SK-N-SH (cell line): ENCODE data around the gene SEMA3G. TPM values are rescaled to one million over a fixed set of nuclear protein-coding genes. Genes with fewer than 3 reads are reported as not detected.

Experiments
- CTCF ChIA-PET: fragments of 300-600, 350-600 bp; formaldehyde crosslinking; extraction: SDS; loops from one replicate; lab custom pipeline; 2021; lab: Yijun Ruan, JAX
- POLR2A ChIA-PET: fragments of 350-600 bp; sonication (Branson Sonifier 250); formaldehyde crosslinking; extraction: SDS; loops from one replicate; lab custom pipeline; 2020; ENCODE audit warnings: antibody characterized with exemption, inconsistent platforms; lab: Yijun Ruan, JAX
- DNase-seq: peaks from one replicate; pipeline ENCODE4 v3.0.0; 2012
- H2AFZ ChIP-seq: fragments of 200-600 bp; sonication (generic); 2 replicates; pipeline ENCODE4 v1.8.1; 2016; ENCODE audit warnings: antibody characterized with exemption, mild to moderate bottlenecking, low read depth
- H3F3A ChIP-seq: fragments of 200-600 bp; sonication (generic); replicated peaks from 2 replicates; pipeline ENCODE3; 2016; ENCODE audit warnings: antibody characterized with exemption, mild to moderate bottlenecking; ENCODE audit not compliant: insufficient read depth
- H3K27ac ChIP-seq, 2 experiments: fragments of 200-500 bp in 1 of 2; fragments of 200-600 bp in 1 of 2; sonication (Bioruptor generic) in 1 of 2; sonication (generic), shearing (Covaris generic) in 1 of 2; 2 replicates each; pipeline versions ENCODE4 v1.5.1 to v1.6.1; 2014 to 2016; ENCODE audit warnings: low read depth in 2 of 2, inconsistent platforms in 1 of 2, low read length in 1 of 2, mild to moderate bottlenecking in 1 of 2, mixed read lengths in 1 of 2
- H3K27me3 ChIP-seq: fragments of 200-600 bp; sonication (generic), shearing (Covaris generic); 2 replicates; pipeline ENCODE4 v1.6.1; 2016; ENCODE audit warnings: mixed run types; ENCODE audit not compliant: insufficient read depth
- H3K36me3 ChIP-seq, 2 experiments: fragments of 200-500 bp in 1 of 2; fragments of 200-600 bp in 1 of 2; sonication (Bioruptor generic) in 1 of 2; sonication (generic) in 1 of 2; replicated peaks in 1 of 2; 2 replicates each; pipeline versions ENCODE3 to v1.5.1; 2014 to 2016; ENCODE audit warnings: low read length in 1 of 2, mild to moderate bottlenecking in 1 of 2; ENCODE audit not compliant: insufficient read depth in 2 of 2, control insufficient read depth in 1 of 2
- H3K4me1 ChIP-seq, 2 experiments: fragments of 200-500 bp in 1 of 2; fragments of 200-600 bp in 1 of 2; sonication (Bioruptor generic) in 1 of 2; sonication (generic), shearing (Covaris generic) in 1 of 2; 2 replicates each; pipeline versions ENCODE4 v1.5.1 to v1.6.1; 2014 to 2016; ENCODE audit warnings: low read depth in 1 of 2, low read length in 1 of 2, mixed run types in 1 of 2; ENCODE audit not compliant: insufficient read depth in 2 of 2, control insufficient read depth in 1 of 2
- H3K4me2 ChIP-seq: fragments of 200-600 bp; sonication (generic), shearing (Covaris generic); 2 replicates; pipeline ENCODE4 v1.6.1; 2017; ENCODE audit warnings: mixed run types
- H3K4me3 ChIP-seq, 2 experiments: fragments of 200-500 bp in 1 of 2; fragments of 200-600 bp in 1 of 2; sonication (Bioruptor generic) in 1 of 2; sonication (generic), shearing (Covaris generic) in 1 of 2; 2 replicates each; pipeline versions ENCODE4 v1.5.1 to v1.8.1; 2014 to 2016; ENCODE audit warnings: low read depth in 2 of 2, inconsistent platforms in 1 of 2, low read length in 1 of 2, mild to moderate bottlenecking in 1 of 2, mixed read lengths in 1 of 2, moderate library complexity in 1 of 2
- H3K79me2 ChIP-seq: fragments of 200-600 bp; sonication (generic); 2 replicates; pipeline ENCODE4 v1.8.1; 2017; ENCODE audit warnings: mild to moderate bottlenecking; ENCODE audit not compliant: insufficient read depth
- H3K9ac ChIP-seq: fragments of 200-600 bp; sonication (generic); 2 replicates; pipeline ENCODE4 v1.6.1; 2017; ENCODE audit warnings: mixed run types
- H3K9me2 ChIP-seq: fragments of 200-600 bp; sonication (generic); 2 replicates; pipeline ENCODE4 v1.6.1; 2017; ENCODE audit warnings: mixed run types
- H3K9me3 ChIP-seq: fragments of 200-600 bp; sonication (generic); 2 replicates; pipeline ENCODE4 v1.6.1; 2017; ENCODE audit warnings: mixed run types, mild to moderate bottlenecking, moderate library complexity
- H4K20me1 ChIP-seq: fragments of 200-600 bp; sonication (generic); 2 replicates; pipeline ENCODE4 v1.6.1; 2017; ENCODE audit warnings: mild to moderate bottlenecking, mixed run types; ENCODE audit not compliant: insufficient read depth
- CHD2 ChIP-seq: fragments of 150-350 bp; IDR thresholded peaks from 2 replicates; pipeline ENCODE4 v1.6.1; 2018; ENCODE audit warnings: low read length; ENCODE audit not compliant: partially characterized antibody
- ELF1 ChIP-seq: IDR thresholded peaks from 2 replicates; pipeline ENCODE4 v1.4.0; 2012
- EP300 ChIP-seq, 2 experiments: IDR thresholded peaks; 2 replicates each; pipeline versions ENCODE4 v1.4.0 to v1.6.1; 2012; ENCODE audit warnings: borderline replicate concordance in 1 of 2, low read depth in 1 of 2, low read length in 1 of 2
- EZH2phosphoT487 ChIP-seq: fragments of 200-600 bp; sonication (generic); IDR thresholded peaks from 2 replicates; pipeline ENCODE4 v1.6.1; 2017; ENCODE audit warnings: low read depth, mixed run types, mild to moderate bottlenecking, antibody characterized with exemption, moderate library complexity, borderline replicate concordance
- FOXJ3 ChIP-seq: sonication (generic); formaldehyde crosslinking; IDR thresholded peaks from 2 replicates; pipeline ENCODE4 v1.5.1; 2020; ENCODE audit warnings: mild to moderate bottlenecking, missing genetic modification reagents
- GABPA ChIP-seq: IDR thresholded peaks from 2 replicates; pipeline ENCODE4 v1.4.0; 2012; ENCODE audit warnings: low read depth, mild to moderate bottlenecking
- GATA2 ChIP-seq: sonication (generic); formaldehyde crosslinking; IDR thresholded peaks from 2 replicates; pipeline ENCODE4 v1.5.0; 2020; ENCODE audit warnings: mild to moderate bottlenecking, missing genetic modification reagents
- JUND ChIP-seq: IDR thresholded peaks from 2 replicates; pipeline ENCODE4 v1.4.0; 2012
- MEF2A ChIP-seq: IDR thresholded peaks from 2 replicates; pipeline ENCODE4 v1.4.0; 2012; ENCODE audit warnings: low read depth, borderline replicate concordance
- MXI1 ChIP-seq: IDR thresholded peaks from 2 replicates; pipeline ENCODE4 v1.6.1; 2012; ENCODE audit warnings: mild to moderate bottlenecking, low read depth, low read length, improper control_type of control experiment
- NFIC ChIP-seq: IDR thresholded peaks from 2 replicates; pipeline ENCODE4 v1.4.0; 2012; ENCODE audit warnings: borderline replicate concordance
- NRF1 ChIP-seq: IDR thresholded peaks from 2 replicates; pipeline ENCODE4 v1.6.1; 2012; ENCODE audit warnings: low read depth, mild to moderate bottlenecking, low read length
- POLR2AphosphoS5 ChIP-seq: IDR thresholded peaks from 2 replicates; pipeline ENCODE4 v1.6.1; 2012; ENCODE audit warnings: low read depth, low read length
- RCOR1 ChIP-seq: fragments of 150-350 bp; IDR thresholded peaks from 2 replicates; pipeline ENCODE4 v1.6.1; 2017; ENCODE audit warnings: antibody characterized with exemption, low read length
- RFX5 ChIP-seq: IDR thresholded peaks from 2 replicates; pipeline ENCODE4 v1.6.1; 2012; ENCODE audit warnings: mild to moderate bottlenecking, improper control_type of control experiment, low read length
- USF1 ChIP-seq: IDR thresholded peaks from 2 replicates; pipeline ENCODE4 v1.4.0; 2012; ENCODE audit warnings: low read depth, borderline replicate concordance
- USF2 ChIP-seq: fragments of 150-350 bp; IDR thresholded peaks from 2 replicates; pipeline ENCODE4 v1.6.1; 2017; ENCODE audit warnings: antibody characterized with exemption, low read length, low read depth, borderline replicate concordance
- WGBS: methylation state at CpG from one replicate; pipeline ENCODE4 v1.1.6; 2017; ENCODE audit warnings: low lambda C conversion rate; 5-methylcytosine and 5-hydroxymethylcytosine counted together
- polyA plus RNA-seq, 3 experiments: library from polyadenylated mRNA; depleted of rRNA; stranded (reverse); fragments of >200 nt; gene quantifications; 2 replicates each; pipeline ENCODE4 v1.2.3, GENCODE V29; 2012
- TF ChIP-seq, protein P1 (sequence below): IDR thresholded peaks from 2 replicates; pipeline ENCODE4 v1.4.0; 2012; ENCODE audit warnings: low read depth, borderline replicate concordance

Gene SEMA3G
- polyA plus RNA-seq, 1 of the 3 experiments (the other 2 are of a cell fraction), result 0.13 TPM

GRCh38 chr3:52402706-52403270, 42.1 kb downstream of the SEMA3G start:
- peaks cover 28 to 73% of the 10 kb centered on the region in 2 experiments for H3K36me3 ChIP-seq
- CTCF ChIA-PET, result no interaction called here
- no peaks in the 10 kb centered on the region for H3F3A ChIP-seq
- H3K79me2 ChIP-seq, result peaks cover 6% of the 10 kb centered on the region; the same call in 1 of the 2 replicates
- no peaks in the 10 kb centered on the region for H3K27me3 ChIP-seq
- H2AFZ ChIP-seq, result no peak overlapping the region
- POLR2A ChIA-PET, result no interaction called here
- no peak for TF ChIP-seq FOXJ3 (CRISPR knock-in tag)
- TF ChIP-seq ELF1, result no peak
- H3K9ac ChIP-seq, result no peak overlapping the region
- no peak overlapping the region for H3K4me2 ChIP-seq
- 90% methylated on average over 11 of the region's 11 CpGs for WGBS
- H3K4me3 ChIP-seq, result no peak overlapping the region
- H3K9me2 ChIP-seq, result no peaks in the 10 kb centered on the region
- H3K4me1 ChIP-seq, result peaks cover 0 to 1% of the 10 kb centered on the region in 2 experiments; a peak in 1 of 4 replicates
- DNase-seq, result no peak
- no peak overlapping the region for H3K27ac ChIP-seq
- H3K9me3 ChIP-seq, result no peaks in the 10 kb centered on the region
- no peaks in the 10 kb centered on the region for H4K20me1 ChIP-seq

DNA sequence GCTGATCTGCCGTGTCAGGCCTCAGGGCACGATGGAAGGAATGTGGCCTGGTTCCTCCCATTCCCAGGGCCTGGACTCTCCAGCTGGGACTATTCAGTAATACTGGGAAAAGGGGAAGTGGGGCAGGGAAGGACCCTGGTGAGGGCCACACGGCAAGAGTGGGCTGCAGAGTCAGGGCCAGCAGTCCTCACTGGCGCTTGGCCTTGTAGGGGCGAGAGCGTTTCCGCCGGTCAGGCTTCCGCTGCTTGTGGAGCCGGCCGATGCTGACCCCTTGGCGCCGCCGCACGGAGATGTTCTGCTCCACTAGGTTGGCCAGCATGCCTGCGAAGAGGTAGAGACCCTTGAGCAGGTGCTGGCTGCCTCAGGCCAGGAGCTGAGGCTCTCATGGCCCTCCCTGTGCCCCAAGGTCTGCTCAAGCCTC, 42.8 kb downstream of the SEMA3G start:
- H3K27me3 ChIP-seq, result no peaks in the 10 kb centered on the region
- H3F3A ChIP-seq, result no peaks in the 10 kb centered on the region
- no peaks in the 10 kb centered on the region for H4K20me1 ChIP-seq
- peaks cover 24 to 66% of the 10 kb centered on the region in 2 experiments for H3K36me3 ChIP-seq
- no peak overlapping the region for H2AFZ ChIP-seq
- no peak for DNase-seq
- H3K4me2 ChIP-seq, result no peak overlapping the region
- no peaks in the 10 kb centered on the region for H3K9me2 ChIP-seq
- ChIA-PET POLR2A (no interaction called here), CTCF (interaction anchor here (0.8 kb wide), 1 partner anchor 12 kb away, joined by 3 read pairs; no protein-coding TSS in a partner anchor)
- H3K4me3 ChIP-seq, result no peak overlapping the region
- H3K27ac ChIP-seq, result no peak overlapping the region
- TF ChIP-seq EP300 (IDR thresholded peaks at IDR 0.05; ENCODE audit: borderline replicate concordance in 1 of 2, low read depth in 1 of 2, low read length in 1 of 2) (no peak), USF2 (no peak), MEF2A (no peak), NRF1 (no peak), JUND (no peak), CHD2 (no peak), MXI1 (no peak), GATA2 (CRISPR knock-in tag) (no peak), RFX5 (no peak)
- H3K9me3 ChIP-seq, result no peaks in the 10 kb centered on the region
- H3K79me2 ChIP-seq, result no peaks in the 10 kb centered on the region
- H3K4me1 ChIP-seq, result no peaks in the 10 kb centered on the region
- no peak overlapping the region for H3K9ac ChIP-seq
- 99% methylated on average over 9 of the region's 16 CpGs for WGBS

GRCh38 chr3:52401551-52401950, 43.4 kb downstream of the SEMA3G start:
- H3K4me2 ChIP-seq, result no peak overlapping the region
- POLR2A ChIA-PET, result no interaction called here
- no CpG with 5 or more reads among the region's 1 CpG for WGBS
- TF ChIP-seq FOXJ3 (CRISPR knock-in tag) (no peak), EZH2phosphoT487 (no peak), GABPA (no peak), POLR2AphosphoS5 (no peak), USF1 (no peak), RCOR1 (no peak), JUND (no peak), USF2 (no peak), RFX5 (no peak), NFIC (no peak), MXI1 (no peak)
- TF ChIP-seq, protein P1, sequence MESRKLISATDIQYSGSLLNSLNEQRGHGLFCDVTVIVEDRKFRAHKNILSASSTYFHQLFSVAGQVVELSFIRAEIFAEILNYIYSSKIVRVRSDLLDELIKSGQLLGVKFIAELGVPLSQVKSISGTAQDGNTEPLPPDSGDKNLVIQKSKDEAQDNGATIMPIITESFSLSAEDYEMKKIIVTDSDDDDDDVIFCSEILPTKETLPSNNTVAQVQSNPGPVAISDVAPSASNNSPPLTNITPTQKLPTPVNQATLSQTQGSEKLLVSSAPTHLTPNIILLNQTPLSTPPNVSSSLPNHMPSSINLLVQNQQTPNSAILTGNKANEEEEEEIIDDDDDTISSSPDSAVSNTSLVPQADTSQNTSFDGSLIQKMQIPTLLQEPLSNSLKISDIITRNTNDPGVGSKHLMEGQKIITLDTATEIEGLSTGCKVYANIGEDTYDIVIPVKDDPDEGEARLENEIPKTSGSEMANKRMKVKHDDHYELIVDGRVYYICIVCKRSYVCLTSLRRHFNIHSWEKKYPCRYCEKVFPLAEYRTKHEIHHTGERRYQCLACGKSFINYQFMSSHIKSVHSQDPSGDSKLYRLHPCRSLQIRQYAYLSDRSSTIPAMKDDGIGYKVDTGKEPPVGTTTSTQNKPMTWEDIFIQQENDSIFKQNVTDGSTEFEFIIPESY, result no peak

More at GRCh38 chr3:52401551-52401950, 43.4 kb downstream of the SEMA3G start:
- Histone ChIP-seq H3F3A (no peaks in the 10 kb centered on the region), H3K9me2 (no peaks in the 10 kb centered on the region), H4K20me1 (no peaks in the 10 kb centered on the region), H3K9ac (no peak overlapping the region), H3K4me3 (no peak overlapping the region), H3K27ac (no peak overlapping the region), H3K79me2 (no peaks in the 10 kb centered on the region), H3K4me1 (no peaks in the 10 kb centered on the region), H3K9me3 (no peaks in the 10 kb centered on the region), H3K27me3 (no peaks in the 10 kb centered on the region), H2AFZ (no peak overlapping the region), H3K36me3 (peaks cover 19 to 61% of the 10 kb centered on the region in 2 experiments)
- DNase-seq, result no peak
- CTCF ChIA-PET, result interaction anchor here (0.8 kb wide), 1 partner anchor 12 kb away, joined by 3 read pairs; no protein-coding TSS in a partner anchor
